GM18873 (cell line): Measurements from ENCODE around the gene MOV10L1.

Experiments used
- ATAC-seq: cut with Tn5 transposase; IDR thresholded peaks from one replicate; pipeline ENCODE4 v1.9.1; 2021; ENCODE audit warnings: mild to moderate bottlenecking, moderate library complexity, moderate number of reproducible peaks; ENCODE audit not compliant: unreplicated experiment, low FRiP score

The MOV10L1 gene

DNA sequence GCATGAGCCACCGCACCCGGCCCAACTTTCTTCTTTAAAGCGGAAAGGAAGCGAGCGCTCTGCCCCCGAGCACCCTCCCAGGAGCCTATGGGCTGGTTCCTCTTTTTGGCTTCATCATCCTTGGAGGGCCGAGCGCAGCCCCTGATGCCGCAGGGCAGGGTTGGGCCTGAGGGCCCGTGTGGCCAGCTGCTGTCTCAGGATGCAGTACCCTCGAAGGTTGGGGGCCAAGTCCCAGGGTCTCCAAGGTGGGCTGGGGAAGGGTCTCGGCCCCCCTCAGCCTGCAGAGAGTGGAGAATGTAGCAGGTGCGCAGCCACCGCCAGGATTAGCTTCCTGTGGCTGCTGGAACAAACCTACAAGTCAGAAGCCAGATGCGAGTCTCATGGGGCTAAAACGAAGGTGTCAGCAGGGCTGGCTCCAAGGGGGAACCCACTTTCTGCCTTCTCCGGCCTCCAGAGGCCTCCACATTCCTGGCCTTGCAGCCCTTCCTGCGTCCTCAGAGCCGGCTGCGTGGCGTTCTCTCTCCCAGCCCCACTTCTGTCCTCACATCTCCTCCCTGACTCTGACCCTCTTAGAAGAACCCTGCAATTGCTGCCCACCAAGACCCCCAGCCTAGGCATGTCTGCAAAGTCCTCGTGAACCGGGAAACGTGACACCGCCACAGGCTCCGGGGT lies 83.6 kb downstream of the MOV10L1 start:
- ATAC-seq: no peak

- no peak for ATAC-seq
Measured at GRCh38 chr22:50173983-50174355, 84.2 kb downstream of the MOV10L1 start.

DNA sequence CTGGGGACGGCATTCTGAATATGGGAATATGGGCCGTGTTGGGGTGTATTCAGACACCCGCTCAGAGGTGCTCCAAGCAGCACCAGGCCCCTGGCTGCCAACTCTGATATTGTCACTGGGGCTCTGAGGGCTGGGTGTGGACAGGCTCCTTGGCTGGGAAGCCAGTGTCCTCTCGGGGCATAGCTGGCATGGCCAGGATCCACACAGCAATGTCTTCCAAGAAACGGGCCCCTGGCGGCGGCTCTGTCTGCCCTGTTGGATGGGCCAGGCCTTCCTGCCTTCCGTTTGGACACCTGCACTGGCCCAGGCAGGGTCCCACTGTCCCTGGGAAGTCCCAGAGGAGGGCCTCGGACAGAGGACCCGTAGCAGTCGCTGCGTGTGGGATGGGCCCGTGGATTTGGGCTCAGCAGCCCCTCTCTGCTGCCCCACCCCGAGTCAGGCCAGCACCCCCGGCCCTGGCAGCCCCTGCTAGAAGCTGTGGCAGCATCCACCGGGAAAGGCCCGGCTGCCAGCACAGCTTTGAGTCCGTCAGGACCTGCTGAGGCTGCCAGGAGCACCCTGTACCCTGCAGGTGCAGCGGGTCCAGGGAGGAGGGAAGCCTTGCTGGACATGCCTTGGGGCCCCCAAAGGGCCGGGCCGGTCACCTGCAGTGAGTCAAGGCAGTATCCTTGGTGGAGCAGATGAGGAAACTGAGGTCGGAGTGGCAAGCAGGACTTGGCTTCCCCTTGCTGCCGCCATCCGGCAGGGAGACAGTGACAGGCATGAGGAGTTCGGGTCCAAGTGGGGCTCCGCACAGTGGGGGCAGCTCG lies 84.8 kb downstream of the MOV10L1 start:
- no peak for ATAC-seq

DNA sequence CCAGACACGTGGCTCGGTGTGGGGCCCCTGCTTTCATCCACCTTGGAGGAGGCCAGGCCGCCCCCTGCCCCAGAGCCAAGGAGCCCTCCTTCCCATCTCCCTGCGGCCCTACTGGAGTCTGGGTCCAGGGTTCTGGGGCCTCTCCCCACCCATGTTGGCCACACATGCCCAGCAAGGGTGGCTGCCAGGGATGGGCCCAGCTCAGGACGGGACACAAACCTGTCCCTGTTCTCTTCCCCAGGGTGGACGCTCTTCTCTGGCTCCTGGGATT lies 85.3 kb downstream of the MOV10L1 start:
- ATAC-seq: no peak

GRCh38 chr22:50175921-50176849 lies 86.4 kb downstream of the MOV10L1 start:
- ATAC-seq: no peak

- no peak for ATAC-seq
Measured at GRCh38 chr22:50176850-50177536, 87.2 kb downstream of the MOV10L1 start.

DNA sequence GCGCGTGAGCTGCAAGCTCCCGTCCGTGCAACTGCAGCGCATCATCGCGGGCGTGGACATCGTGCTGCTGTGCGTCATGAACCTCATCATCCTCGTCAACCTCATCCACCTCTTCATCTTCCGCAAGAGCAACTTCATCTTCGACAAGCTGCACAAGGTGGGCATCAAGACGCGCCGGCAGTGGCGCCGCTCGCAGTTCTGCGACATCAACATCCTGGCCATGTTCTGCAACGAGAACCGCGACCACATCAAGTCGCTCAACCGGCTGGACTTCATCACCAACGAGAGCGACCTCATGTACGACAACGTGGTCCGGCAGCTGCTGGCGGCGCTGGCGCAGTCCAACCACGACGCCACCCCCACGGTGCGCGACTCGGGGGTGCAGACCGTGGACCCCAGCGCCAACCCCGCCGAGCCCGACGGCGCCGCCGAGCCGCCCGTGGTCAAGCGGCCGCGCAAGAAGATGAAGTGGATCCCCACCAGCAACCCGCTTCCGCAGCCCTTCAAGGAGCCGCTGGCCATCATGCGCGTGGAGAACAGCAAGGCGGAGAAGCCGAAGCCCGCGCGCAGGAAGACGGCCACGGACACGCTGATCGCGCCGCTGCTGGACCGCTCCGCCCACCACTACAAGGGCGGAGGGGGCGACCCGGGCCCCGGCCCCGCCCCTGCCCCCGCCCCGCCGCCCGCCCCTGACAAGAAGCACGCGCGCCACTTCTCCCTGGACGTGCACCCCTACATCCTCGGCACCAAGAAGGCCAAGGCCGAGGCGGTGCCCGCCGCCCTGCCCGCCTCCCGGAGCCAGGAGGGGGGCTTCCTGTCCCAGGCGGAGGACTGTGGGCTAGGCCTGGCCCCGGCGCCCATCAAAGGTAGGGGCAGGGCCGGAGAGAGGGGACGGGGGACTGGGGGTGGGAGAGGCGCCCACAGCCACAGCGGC lies 88.0 kb downstream of the MOV10L1 start:
- no peak for ATAC-seq

GRCh38 chr22:50178471-50178864 lies 88.7 kb downstream of the MOV10L1 start:
- no peak for ATAC-seq

- no peak for ATAC-seq
Measured at GRCh38 chr22:50178871-50179869, 89.4 kb downstream of the MOV10L1 start.

DNA sequence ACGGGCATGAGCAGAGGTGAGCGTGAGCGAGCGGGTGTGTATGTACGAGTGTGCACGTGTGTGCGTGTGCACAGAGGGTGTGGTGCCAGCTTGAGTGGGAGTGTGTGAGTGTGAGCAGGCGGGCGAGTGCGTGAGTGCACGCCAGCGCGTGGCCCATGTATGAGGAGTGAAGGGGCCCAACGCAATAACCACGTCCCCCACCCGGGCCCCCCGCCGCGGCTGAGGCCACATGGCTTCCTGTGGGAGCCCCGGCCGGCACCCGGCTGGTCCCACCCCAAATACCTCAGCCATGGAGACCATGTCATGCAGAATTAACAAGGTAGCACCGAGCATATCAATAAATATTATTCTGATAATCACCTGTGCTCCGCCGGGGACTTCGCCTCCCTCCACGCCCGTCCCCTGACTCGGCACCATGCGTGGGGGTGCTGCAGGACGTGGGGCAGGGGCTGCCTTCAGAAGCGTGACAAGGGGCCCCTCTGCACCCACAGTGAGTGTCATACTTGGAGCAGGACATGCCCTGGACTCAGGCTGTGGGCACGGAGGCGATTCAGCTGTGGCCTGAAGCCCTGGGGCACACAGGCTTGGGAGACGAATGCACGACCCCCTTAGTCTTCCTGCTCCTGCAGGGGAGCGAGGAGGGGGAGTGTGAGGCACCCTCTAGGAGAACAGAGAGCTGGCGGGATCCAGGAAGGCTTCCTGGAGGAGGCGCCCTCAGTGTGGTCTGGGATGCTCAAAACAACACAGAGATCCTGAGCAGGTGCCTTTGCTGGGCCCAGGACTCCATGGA lies 90.3 kb downstream of the MOV10L1 start:
- no peak for ATAC-seq

- no peak for ATAC-seq
Measured at GRCh38 chr22:50180727-50181521, 91.1 kb downstream of the MOV10L1 start.

DNA sequence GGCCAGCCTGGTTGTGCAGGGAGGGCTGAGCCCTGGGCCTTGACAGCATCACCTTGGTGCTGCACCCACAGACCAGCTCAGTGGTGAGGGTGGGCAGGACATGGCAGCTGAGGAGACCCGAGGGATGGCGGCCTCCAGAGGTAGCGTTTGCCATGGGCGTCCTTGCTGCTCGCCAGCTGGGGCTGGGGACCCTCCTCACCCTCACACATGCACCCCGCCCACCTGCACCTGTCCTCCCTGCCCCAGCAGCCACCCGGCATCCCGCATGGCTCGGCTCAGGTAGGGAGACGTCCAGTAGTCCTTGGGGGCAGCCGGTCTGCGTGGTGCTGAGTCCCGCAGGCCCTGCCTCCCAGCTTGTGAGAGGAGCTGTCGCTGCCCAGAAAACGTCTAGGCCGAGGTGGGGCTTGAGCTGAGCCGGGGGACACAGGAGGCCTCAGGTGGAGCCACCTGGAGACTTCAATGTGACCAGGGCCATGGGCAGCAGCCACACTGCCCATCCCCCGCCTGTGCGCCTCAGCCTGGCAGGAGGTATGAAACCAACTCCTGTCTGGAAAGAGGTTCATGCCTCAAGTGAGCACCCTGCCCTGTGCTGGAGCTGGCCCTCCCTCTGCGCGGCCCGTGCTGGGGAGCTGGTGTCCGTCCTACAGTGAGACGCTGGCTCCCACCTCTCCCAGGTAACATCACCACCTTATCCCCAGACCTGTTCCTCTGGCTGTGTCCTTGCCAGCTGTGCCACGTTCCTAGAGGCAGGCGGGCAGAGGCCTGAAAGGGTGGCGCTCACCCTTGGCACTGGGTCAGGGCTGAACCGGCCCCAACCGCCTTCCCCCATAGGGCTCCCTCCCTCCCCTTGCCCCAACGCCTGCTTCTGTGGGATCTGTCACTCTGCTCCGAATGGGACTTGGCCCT lies 92.6 kb downstream of the MOV10L1 start:
- no peak for ATAC-seq

DNA sequence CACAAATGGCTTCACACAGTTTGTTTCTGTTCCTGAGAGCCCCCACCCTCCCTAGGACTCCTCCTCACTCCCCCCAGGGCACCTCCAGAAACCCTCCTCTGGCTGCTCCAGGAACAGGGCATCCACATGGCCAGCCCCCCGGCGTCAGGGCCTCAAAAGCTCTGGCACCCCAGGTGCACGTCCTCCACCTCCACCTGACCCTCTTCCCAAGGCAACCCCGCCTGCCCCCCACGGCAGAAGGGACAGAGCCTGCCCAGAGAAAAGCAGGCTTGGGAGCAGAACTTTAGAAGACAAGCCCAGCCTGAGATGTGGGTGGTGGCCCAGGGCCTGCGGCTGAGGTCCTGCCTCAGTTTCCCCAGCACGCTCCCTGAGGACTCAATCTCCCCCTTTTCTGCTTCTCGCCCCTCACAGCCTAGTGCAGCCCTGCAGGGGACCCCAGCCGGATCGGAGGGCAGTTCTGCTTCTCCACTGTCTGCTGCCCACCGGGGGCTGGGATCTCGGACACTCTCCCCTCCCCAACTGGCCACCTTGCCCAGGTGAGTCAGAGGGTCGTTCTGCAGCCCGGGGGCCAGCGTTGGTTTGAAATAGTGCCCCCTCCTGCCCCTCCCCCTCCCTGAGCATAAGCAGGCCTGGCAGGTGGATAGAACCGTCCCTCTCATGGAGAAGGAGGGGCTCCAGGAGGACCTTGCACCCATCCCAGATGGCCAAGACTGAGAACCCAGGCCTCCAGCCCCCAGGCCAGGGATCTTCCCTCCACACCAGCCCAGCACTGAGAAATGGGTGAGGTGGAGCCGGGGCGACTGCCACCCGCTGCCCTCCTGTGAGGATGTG lies 93.5 kb downstream of the MOV10L1 start:
- no peak for ATAC-seq

GRCh38 chr22:50184004-50184901 lies 94.4 kb downstream of the MOV10L1 start:
- ATAC-seq: no peak
